ENCODE results near the gene MYLK.

DNA sequence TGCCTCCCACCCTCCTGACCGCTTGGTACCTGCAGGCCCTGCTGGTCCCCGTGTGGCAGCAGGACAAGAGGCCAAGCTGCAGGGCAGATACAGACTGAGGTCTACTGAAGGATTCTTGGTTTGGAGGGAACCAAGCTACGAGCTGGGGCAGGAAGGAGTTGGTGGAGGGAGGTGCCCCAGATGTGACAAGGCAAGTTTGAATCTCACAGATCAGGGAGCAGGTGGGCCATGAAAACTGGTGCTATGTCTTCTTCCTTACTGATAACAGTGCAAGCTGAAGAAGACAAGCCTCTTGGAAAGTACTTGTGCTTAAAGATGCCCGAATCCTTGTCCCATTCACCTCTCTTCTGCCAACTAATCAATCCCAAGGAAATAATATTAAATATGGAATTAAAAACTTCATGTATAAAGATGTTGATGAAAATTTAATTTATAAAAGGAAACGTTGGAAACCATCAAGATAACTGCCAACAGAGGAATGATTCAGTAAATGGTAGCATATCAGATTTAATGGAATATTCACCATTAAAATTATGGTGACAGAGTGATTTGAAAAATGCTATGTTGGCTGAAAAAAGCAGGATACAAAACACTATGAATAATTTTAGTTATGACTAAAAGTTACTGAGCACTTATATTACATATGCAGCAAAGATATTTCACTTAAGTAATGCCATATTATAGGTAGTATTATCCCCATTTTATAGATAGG lies 107.9 kb downstream of the MYLK start:
- TF ChIP-seq, protein P1, sequence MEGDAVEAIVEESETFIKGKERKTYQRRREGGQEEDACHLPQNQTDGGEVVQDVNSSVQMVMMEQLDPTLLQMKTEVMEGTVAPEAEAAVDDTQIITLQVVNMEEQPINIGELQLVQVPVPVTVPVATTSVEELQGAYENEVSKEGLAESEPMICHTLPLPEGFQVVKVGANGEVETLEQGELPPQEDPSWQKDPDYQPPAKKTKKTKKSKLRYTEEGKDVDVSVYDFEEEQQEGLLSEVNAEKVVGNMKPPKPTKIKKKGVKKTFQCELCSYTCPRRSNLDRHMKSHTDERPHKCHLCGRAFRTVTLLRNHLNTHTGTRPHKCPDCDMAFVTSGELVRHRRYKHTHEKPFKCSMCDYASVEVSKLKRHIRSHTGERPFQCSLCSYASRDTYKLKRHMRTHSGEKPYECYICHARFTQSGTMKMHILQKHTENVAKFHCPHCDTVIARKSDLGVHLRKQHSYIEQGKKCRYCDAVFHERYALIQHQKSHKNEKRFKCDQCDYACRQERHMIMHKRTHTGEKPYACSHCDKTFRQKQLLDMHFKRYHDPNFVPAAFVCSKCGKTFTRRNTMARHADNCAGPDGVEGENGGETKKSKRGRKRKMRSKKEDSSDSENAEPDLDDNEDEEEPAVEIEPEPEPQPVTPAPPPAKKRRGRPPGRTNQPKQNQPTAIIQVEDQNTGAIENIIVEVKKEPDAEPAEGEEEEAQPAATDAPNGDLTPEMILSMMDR (IDR thresholded peaks at IDR 0.05) = no peak
- TF ChIP-seq POLR2A (IDR thresholded peaks at IDR 0.05) = no peak
